ENCODE measurements around the gene RNU2-1. TPM values are rescaled to one million over a fixed set of nuclear protein-coding genes. Genes with fewer than 3 reads are reported as not detected.

Gene RNU2-1
- total and polyA plus RNA-seq, 2 of the 13 experiments (the other 11 are each of a cell fraction or from before 2014, with no cell fraction given), result not detected

- TF ChIP-seq HNRNPH1 (optimal IDR thresholded peaks at IDR 0.05; ENCODE audit: low read depth, low read length), result no peak
- peak; percentile 30; the same call in 1 of the 2 replicates for TF ChIP-seq ZNF567 (CRISPR knock-in tag; IDR thresholded peaks at IDR 0.05; ENCODE audit: borderline replicate concordance)
- TF ChIP-seq HES4 (CRISPR knock-in tag; IDR thresholded peaks at IDR 0.05; ENCODE audit: borderline replicate concordance), result peak; percentile 78; the same call in 1 of the 2 replicates
- peak; percentile 3; the same call in 1 of the 2 replicates for TF ChIP-seq ZFP36L1 (CRISPR knock-in tag; IDR thresholded peaks at IDR 0.05)
- no peak for TF ChIP-seq ZNF841 (CRISPR knock-in tag; IDR thresholded peaks at IDR 0.05; ENCODE audit: borderline replicate concordance)
- TF ChIP-seq E2F2 (CRISPR knock-in tag; IDR thresholded peaks at IDR 0.05; ENCODE audit: borderline replicate concordance), result no peak; the same call in 1 of the 2 replicates
- TF ChIP-seq JDP2 (CRISPR knock-in tag; IDR thresholded peaks at IDR 0.05; ENCODE audit: borderline replicate concordance), result no peak; the same call in 1 of the 2 replicates
- peak; percentile 84; the same call in 1 of the 2 replicates for TF ChIP-seq KLF6 (CRISPR knock-in tag; IDR thresholded peaks at IDR 0.05)
- TF ChIP-seq PBX2 (CRISPR knock-in tag; IDR thresholded peaks at IDR 0.05), result no peak
- peak; percentile 99 for TF ChIP-seq MAX (IDR thresholded peaks at IDR 0.05)
- peak; percentile 85; the same call in 1 of the 2 replicates for TF ChIP-seq ZNF691 (CRISPR knock-in tag; IDR thresholded peaks at IDR 0.05; ENCODE audit: borderline replicate concordance, low read depth)
- TF ChIP-seq TEAD3 (CRISPR knock-in tag; optimal IDR thresholded peaks at IDR 0.05; ENCODE audit: borderline replicate concordance), result peak; percentile 98
- TF ChIP-seq ZNF598 (CRISPR knock-in tag; IDR thresholded peaks at IDR 0.05; ENCODE audit: borderline replicate concordance), result peak; percentile 71; the same call in 1 of the 2 replicates
- no peak for TF ChIP-seq CBX2 (IDR thresholded peaks at IDR 0.05; ENCODE audit: low read depth, low read length)
- TF ChIP-seq CBX2 (CRISPR knock-in tag; IDR thresholded peaks at IDR 0.05; ENCODE audit: low read depth), result no peak
- TF ChIP-seq CHD4 (IDR thresholded peaks at IDR 0.05; ENCODE audit: borderline replicate concordance, low read length), result no peak
- TF ChIP-seq ZNF17 (CRISPR knock-in tag; IDR thresholded peaks at IDR 0.05), result peak; percentile 66; the same call in 1 of the 2 replicates
- no peak for TF ChIP-seq NONO (IDR thresholded peaks at IDR 0.05)
- peak; percentile 67; the same call in 1 of the 2 replicates for TF ChIP-seq NONO (CRISPR knock-in tag; conservative IDR thresholded peaks at IDR 0.05)
- peak; percentile 90; the same call in 1 of the 2 replicates for TF ChIP-seq ZBTB34 (CRISPR knock-in tag; IDR thresholded peaks at IDR 0.05)
- TF ChIP-seq MAF1 (CRISPR knock-in tag; IDR thresholded peaks at IDR 0.05; ENCODE audit: borderline replicate concordance), result no peak
- no peak for TF ChIP-seq ARNT (IDR thresholded peaks at IDR 0.05)
- peak; percentile 95 for TF ChIP-seq MNT (IDR thresholded peaks at IDR 0.05)
These were observed 16.8 kb downstream of the RNU2-1 start (continued) for GRCh38 chr17:43216762-43217613.
